ENCODE measurements around the gene HEXB. TPM values are rescaled to one million over a fixed set of nuclear protein-coding genes. Genes with fewer than 3 reads are reported as not detected.

The HEXB gene
- total RNA-seq, 1 experiment from 2014 or later: 56.3 TPM

DNA sequence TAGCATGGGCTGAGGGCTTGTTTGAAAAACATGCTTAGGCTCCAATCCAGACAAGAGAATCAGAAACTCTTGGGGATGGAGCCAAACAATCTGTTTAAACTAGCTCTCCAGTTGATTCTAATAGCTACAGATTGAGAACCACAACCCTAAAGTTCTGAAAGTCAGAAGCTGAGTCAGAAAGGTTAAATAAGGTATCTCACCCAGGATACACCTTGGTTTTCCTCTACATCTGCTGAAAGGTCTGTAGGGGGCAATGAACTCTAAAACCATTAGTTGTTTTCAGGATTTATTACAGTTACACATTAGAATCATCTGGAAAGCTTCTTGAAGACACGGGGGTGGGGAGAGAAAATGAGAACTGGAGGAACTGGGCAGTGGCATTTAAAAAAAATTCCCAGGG is 76.2 kb downstream of the HEXB start:
- no peak overlapping the region for H3K14ac ChIP-seq (ENCODE audit: insufficient read depth, low read length)
- peaks cover 3% of the 10 kb centered on the region for H3K23me2 ChIP-seq (ENCODE audit: insufficient read length, low read depth, low read length, poor library complexity, severe bottlenecking)
- no peak overlapping the region for H2BK20ac ChIP-seq (ENCODE audit: low read depth, low read length, poor library complexity, severe bottlenecking)
- no CpG with 5 or more reads among the region's 1 CpG for WGBS (ENCODE audit: extremely low coverage, insufficient read length, low lambda C conversion rate)
- no peak overlapping the region for H3K56ac ChIP-seq (ENCODE audit: insufficient read length, low read depth, low read length)
- no peaks in the 10 kb centered on the region for H3K9me3 ChIP-seq (ENCODE audit: control insufficient read depth, low read depth, low read length)
- H3K27me3 Mint-ChIP-seq (ENCODE audit: low read depth): no peaks in the 10 kb centered on the region
- H3K9ac ChIP-seq (ENCODE audit: extremely low read depth, insufficient read length, low read length): no peak overlapping the region
- no peak overlapping the region for H3K27ac ChIP-seq (ENCODE audit: insufficient read length, low read depth, low read length)
- no peak overlapping the region for H3T11ph ChIP-seq (ENCODE audit: low read length)
- no peaks in the 10 kb centered on the region for H3K4me1 ChIP-seq (ENCODE audit: insufficient read depth, low read length)
- H3K4ac ChIP-seq (ENCODE audit: low read depth, low read length): no peak overlapping the region
- H3K4me2 ChIP-seq (ENCODE audit: insufficient read depth, insufficient read length, low read length): no peak overlapping the region
- H3K79me1 ChIP-seq (ENCODE audit: insufficient read depth, low read depth, low read length, poor library complexity, severe bottlenecking): peaks cover 9% of the 10 kb centered on the region
- TF ChIP-seq, protein P1, sequence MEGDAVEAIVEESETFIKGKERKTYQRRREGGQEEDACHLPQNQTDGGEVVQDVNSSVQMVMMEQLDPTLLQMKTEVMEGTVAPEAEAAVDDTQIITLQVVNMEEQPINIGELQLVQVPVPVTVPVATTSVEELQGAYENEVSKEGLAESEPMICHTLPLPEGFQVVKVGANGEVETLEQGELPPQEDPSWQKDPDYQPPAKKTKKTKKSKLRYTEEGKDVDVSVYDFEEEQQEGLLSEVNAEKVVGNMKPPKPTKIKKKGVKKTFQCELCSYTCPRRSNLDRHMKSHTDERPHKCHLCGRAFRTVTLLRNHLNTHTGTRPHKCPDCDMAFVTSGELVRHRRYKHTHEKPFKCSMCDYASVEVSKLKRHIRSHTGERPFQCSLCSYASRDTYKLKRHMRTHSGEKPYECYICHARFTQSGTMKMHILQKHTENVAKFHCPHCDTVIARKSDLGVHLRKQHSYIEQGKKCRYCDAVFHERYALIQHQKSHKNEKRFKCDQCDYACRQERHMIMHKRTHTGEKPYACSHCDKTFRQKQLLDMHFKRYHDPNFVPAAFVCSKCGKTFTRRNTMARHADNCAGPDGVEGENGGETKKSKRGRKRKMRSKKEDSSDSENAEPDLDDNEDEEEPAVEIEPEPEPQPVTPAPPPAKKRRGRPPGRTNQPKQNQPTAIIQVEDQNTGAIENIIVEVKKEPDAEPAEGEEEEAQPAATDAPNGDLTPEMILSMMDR (conservative IDR thresholded peaks at IDR 0.05): no peak
- H3K27ac Mint-ChIP-seq: no peak overlapping the region
- no peak overlapping the region for H2BK12ac ChIP-seq (ENCODE audit: insufficient read length, low read depth, low read length)
- no peak overlapping the region for H2AK5ac ChIP-seq (ENCODE audit: insufficient read length, low read length)
- H3K9me3 Mint-ChIP-seq: no peaks in the 10 kb centered on the region
- DNase-seq: no peak
- H3K27me3 ChIP-seq (ENCODE audit: insufficient read depth, low read length): no peaks in the 10 kb centered on the region
- H2BK15ac ChIP-seq (ENCODE audit: low read depth, low read length): no peak overlapping the region
- H4K5ac ChIP-seq (ENCODE audit: insufficient read length, low read depth, low read length): no peak overlapping the region
- H3K18ac ChIP-seq (ENCODE audit: insufficient read length, low read depth, low read length): no peak overlapping the region
- H4K8ac ChIP-seq (replicated peaks; ENCODE audit: insufficient read length, low read depth, low read length): no peak overlapping the region
- H2BK120ac ChIP-seq (ENCODE audit: low read depth, low read length, poor library complexity, severe bottlenecking): no peak overlapping the region
- H3K4me3 Mint-ChIP-seq: no peak overlapping the region
- H3K79me2 ChIP-seq (ENCODE audit: insufficient read depth, low read length): peaks cover 5% of the 10 kb centered on the region; the same call in 1 of the 2 replicates
- H2BK5ac ChIP-seq (ENCODE audit: insufficient read length, low read length): no peak overlapping the region
- H2AFZ ChIP-seq (ENCODE audit: low read length): no peak overlapping the region
- H4K91ac ChIP-seq (ENCODE audit: insufficient read length, low read depth, low read length): no peak overlapping the region
- no peak overlapping the region for H3K23ac ChIP-seq (ENCODE audit: insufficient read length, low read depth, low read length)
- H4K20me1 ChIP-seq (ENCODE audit: control insufficient read depth, insufficient read depth, insufficient read length): no peaks in the 10 kb centered on the region
- H3K4me1 Mint-ChIP-seq: peaks cover 6 to 8% of the 10 kb centered on the region in 2 experiments
- peaks cover 18 to 47% (median 27%) of the 10 kb centered on the region in 3 experiments for H3K36me3 Mint-ChIP-seq (ENCODE audit: insufficient read depth in 1 of 3, low read depth in 3 of 3)

Measured in H9 (cell line).